ENCODE measurements around the gene TIAM1.

TIAM1 gene

DNA sequence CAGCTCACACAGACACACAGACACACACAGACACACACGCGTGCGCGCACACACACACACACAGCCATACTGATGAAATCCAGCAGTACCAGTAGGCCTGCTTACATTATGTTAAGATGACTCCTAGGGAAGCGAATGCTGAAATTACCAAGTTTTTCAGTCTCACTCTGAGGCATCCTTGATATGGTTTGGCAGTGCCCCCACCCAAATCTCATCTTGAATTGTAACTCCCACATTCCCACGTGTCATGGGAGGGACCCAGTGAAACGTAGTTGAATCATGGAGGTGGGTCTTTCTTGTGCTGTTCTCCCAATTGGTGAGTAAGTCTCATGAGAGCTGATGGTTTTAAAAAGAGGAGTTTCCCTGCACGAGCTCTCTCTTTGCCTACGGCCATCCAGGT is 64.1 kb downstream of the TIAM1 start:
- no peak for DNase-seq

DNA sequence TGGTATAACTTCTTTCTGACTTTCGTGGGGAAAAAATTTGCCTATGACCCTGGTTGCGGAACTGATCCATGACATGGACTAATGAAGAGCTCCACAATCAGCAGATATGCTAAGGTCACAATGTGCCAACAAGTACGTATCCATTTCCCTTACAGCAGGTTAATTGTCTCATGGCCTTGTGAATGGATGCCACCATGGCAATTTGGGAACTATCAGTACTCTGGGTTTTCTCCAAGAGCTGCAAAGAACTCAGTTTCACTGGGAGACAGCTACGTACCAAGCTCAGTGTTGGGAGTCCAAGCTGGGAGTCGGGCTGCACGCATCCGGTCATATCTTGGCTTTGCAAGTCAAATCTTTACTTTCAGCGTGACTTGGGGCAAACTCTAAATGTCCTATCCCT is 64.8 kb downstream of the TIAM1 start:
- DNase-seq = no peak

DNA sequence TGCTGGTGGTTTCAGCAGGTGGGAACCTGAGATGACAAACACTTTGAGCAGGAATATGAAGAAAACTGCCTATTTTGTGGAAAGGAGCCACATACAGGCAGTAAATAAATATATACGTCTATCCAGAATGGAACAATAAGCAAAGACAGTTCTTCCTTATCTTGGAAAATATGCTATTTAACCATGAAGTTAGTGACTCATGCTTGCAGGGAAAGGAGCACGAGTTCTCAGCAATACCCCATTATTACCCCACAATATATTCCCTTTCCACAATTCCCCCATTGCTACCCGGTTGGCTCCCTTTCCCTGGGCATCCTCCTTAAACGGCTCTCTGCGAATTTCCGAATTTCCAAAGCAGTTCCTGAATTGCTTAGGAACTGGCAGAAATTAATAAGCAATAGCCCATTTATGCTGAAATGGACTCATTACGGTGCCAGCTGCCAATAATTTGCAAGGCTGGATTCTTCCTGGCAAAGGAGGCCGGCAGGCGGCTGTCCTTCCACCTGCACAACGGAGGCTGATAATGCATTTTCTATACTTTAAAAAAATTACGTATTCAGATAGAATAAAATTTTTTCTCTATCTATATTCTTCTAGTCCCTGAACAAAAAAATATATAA is 65.4 kb downstream of the TIAM1 start:
- no peak for DNase-seq

DNA sequence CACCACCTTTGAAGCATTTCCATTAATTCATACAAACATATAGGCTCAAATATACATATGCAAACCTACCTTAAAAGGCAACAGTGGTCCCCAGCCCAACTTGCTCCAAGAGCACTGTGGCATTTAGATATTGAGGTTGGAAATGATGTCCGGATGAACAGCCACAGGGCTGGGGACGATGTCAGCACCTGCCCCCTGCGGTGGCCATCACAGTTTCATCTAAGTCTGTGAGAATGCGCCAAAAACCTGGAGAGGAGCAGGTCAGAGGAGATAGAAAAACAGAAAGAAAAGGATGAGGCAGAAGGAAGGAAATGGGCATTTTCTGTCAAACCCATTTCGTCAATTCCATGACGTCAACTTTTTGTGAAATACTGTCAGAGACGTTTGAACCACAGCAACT is 67.4 kb downstream of the TIAM1 start:
- DNase-seq = no peak

DNA sequence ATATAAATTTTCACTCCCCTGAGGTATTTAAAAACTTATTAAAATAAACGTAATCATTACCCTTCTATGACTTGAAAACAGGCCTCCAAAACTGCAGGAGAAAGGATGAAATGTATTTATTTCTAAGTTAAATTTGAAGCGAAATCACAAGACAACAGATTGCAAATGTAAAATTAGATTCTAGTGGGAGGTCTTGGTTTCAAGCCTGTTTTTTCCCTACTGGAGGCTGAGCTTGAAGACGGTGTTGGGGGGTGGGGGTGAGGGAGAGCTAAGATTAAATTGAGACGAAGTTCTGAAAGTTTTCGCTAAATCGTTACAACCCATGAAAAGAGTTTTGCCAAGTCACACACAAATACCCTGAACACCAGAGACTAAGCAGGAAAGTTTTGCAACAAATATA is 68.2 kb downstream of the TIAM1 start:
- DNase-seq = no peak

DNA sequence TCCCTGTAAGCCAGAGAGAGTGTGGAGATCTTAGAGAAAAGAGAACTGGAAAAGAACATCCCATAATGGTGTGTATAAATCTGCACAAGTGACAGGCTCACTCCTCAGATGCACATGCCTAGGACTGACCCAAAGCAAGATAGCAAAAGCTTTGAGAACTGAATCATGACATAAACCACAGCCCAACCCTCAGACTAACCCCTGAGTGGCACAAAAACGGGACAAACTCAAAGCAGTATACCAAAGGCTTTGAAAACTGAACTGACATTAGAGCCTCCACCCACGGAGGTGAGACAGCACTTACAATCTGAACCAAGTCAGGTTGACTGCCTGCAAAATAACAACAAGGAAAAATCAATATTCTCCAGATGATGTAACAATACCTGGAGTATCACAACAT is 70.8 kb downstream of the TIAM1 start:
- no peak for DNase-seq

DNA sequence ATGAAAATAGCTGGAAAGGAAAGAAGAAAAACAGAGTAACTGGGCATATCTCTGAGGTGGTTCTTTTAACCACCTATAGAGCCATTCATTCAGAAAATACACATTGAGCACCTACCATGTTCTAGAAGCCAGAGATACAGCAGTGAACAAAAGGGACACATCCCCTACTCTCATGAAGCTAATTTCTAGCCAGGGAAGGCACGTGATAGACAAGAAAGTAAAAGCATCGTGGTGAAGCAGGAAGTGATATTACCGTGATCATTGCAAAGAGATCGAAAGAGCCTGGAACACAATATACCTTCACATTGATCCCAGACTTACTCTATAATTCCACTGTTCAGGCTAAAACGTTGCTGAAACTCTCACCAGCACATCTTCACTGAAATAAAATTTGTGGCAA is 76.0 kb downstream of the TIAM1 start:
- no peak for DNase-seq

DNA sequence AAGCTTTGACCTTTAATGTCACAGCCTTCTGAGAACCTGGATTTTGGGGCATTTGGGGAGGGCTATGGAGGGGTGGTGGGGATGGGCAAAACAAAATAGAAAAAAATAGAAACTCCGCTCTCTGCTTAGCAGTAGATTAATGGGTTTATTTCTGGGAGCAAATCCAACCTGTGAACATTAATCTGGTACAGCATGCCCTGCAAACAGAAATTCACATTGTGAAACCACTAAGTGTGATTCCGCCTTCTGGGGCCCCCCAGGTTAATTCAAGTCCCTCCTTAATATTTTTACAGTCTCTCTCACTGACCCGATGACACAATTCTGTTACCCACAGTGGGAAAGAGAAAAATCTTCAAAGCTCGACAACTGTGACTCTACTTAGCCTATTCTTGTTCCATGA is 76.4 kb downstream of the TIAM1 start:
- no peak for DNase-seq

DNA sequence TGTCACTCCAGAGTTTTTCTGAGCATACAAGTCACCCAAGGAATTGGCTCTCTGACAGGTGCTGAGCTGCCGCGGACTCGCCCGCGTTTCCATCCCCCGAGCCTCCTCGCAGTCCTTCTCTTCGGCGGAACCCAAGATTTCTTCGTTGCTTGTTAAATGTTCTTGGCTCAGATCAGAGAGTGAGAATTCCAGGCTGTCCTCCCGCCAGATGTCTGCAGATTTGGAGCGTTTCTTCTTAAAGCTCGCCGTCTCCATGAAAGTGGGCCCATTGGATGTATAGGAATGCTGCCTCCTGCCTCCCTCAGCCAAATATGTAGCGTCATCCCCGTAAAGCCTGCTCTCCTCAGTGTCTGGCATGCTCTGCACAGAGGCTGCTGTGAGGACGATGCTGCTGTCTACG is 77.8 kb downstream of the TIAM1 start:
- DNase-seq = no peak

DNA sequence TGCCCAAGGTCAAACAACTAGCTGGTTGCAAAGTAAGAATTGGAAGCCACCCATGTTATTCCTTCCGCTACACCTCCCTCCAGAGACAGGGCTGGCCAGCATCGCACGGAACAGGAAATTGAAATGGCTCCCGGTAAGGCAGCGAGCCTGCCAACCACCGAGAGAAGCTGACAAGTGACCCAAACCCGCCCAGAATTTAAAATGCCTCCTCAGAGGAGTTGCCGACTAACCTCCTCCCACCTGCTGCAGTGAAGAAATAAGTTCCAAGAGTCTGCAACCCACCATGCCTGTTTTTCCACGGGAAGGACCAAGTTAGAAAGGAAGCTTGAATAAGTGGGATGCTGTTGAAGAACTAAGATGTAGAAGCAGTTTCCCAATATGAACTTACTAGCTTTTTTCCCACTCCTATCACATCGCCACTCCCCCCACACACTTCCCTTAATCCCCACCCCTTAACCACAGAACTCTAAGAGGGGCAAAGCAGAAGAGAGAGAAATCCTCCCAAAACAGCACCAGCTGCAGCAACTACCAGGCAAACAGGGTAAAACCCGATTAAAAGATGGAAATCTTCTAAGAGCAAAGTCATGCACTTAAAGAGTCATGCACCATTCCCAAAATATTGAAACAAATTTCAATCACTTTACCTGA is 78.6 kb downstream of the TIAM1 start:
- DNase-seq = no peak

DNA sequence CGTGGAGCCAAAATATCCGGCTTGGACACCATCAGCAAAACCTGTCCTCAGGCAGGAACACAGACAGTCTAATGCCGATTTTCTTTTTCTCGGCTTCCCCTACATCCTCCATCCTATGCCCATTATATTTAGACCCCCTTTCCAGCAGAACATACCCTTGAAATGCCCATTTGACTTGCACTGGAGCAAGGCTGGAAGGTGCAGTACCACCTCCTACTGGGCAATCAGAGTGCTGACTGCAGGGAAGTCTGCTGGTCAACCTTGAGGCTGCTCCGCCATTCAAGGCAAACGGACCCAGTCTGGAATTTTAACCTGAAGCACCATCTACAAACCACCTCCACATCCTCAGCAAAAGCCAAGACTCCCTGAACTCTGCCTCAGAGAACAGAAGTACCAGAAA is 79.5 kb downstream of the TIAM1 start:
- no peak for DNase-seq

DNA sequence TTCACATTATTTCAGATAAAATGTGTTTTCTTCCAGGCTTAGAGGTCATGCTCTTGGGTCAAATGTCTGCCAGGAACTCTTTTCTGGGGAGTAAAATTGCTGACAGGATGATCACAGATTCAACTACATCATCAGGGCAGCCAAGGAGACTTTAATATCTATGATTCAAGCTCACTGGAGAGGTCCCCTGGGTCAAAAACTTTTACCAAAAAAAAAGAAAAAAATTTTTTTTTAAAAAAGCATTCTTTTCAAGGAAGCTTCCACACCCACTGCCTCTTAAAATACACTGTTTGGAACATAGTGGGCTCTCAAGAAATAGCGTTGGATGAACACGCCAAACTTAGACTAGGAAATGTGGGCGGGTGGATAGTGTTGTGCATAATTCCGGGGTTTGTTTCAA is 81.3 kb downstream of the TIAM1 start:
- no peak for DNase-seq

DNA sequence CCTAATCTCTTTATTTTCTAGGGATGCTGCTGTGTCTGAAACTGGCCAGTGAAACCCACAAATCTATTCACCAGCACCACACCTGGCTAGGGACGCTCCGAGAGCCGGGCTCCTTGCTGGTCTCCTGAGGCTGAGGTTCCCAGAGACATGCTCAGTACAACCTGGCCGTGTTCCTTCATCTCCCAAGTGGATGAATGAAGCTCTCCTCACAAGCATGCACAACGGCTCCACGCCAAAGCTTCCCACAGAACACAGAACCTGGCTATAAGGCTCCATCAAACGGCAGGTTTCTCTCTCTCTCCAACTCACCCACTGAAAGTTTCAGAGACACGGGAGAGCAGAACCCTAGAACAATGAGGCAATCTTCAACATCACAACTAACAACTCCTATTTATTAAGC is 82.3 kb downstream of the TIAM1 start:
- DNase-seq = no peak

DNA sequence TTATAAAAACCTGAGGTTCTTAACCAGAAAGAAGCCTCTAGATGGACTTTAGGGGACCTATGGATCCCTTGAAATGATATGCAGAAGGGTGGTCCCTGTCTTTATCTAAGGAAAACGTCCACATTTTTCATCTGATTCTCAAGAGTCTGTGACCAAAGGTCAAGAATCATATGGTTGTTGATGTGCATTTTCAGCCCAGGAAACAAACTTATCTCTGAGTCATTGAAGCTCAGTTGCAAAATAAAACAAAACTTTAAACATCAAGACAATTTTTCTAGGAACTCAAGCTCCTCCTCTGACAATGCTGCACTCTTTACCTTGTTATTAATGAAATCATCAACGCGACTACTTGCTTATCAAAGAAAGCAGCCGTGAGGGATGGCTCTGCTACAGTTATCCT is 83.3 kb downstream of the TIAM1 start:
- no peak for DNase-seq

DNA sequence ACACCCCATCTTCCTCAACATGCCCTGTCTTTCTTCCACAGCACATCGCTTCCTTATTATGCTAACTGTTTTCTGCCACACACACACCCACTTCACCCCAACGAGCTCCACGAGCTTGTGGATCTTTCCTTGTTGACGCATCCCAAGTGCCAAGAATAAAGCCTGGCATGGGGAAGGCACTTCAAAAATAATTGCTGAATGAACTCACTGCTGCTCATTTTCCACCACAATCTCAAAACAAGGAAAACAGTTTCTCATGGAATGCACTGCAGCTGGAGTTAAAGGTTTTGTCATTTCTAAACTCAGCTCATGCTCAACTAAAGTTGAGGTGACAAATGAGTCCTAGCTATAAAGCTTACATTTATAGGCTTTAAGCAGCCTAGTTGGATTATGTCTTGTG is 86.0 kb downstream of the TIAM1 start:
- no peak for DNase-seq

DNA sequence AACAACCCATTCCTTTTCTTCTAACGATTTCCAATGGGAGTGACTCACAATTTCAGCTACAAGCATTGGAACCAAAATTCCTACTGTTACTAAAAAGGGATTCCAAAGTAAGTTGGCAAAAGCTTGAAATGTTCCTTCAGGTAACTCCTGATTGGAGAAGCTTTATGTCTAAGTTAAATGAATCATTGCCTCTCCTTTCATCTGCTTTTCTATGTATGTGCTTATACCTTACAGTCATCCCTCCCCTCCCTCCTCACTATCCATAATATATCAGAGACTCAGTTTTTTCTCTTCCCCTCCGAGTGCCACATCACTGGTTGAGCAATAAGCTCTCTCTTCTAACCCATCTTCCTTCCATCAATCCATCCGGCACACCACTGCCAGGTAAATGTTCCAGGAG is 86.8 kb downstream of the TIAM1 start:
- DNase-seq = no peak

DNA sequence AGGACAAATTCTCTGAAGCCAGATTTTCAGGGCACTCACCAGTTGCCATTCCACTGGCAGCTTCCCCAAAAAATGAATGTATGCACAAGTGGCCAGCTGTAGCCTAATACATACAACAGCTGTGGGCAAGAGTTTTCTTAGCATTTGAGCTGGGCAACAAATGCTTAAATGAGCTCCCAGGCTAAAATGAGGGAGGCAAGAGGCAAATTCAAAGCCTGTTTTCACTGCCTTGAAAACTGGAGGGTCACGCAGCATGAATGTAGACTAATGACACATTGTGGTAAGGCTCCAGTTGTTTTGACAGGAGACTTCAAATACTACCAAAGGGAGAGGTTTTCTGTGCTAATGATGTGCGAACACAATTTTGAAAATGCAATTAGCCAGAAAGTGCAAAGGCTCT is 88.2 kb downstream of the TIAM1 start:
- no peak for DNase-seq

DNA sequence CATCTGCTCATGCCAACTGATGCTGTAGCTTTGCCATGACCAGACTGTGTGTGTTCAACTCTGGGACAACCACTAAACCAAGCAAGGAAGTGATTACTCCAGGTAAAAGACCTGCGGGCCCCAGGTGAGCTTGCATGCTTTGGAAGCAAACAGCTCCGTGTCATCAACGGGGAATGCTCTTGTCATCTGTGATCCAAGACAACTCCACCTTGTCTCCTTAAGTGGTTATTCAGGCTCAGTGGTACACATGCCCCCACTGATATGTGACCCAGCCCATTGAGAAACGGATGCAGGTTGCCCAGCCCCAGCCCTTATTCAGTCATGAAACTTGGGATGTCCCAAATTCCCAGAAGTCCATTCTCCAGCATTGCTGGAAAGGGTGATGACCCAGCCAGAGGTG is 89.0 kb downstream of the TIAM1 start:
- DNase-seq = no peak

DNA sequence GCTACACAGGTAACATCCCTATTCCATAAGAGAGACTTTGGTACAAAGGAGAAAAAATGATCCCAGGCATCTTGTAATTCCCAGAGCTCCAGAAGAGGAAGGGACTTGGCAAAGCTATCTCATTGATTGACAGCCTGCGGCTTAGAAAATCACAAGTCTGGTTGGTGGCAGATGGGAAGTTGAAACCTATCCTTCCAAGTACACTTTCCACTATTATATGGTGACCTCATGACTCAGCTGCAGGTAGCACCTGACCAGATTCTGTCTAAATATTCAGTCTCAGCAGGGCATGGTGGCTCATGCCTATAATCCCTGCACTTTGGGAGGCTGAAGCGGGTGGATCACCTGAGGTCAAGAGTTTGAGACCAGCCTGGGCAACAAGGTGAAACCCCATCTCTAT is 89.9 kb downstream of the TIAM1 start:
- DNase-seq = no peak

DNA sequence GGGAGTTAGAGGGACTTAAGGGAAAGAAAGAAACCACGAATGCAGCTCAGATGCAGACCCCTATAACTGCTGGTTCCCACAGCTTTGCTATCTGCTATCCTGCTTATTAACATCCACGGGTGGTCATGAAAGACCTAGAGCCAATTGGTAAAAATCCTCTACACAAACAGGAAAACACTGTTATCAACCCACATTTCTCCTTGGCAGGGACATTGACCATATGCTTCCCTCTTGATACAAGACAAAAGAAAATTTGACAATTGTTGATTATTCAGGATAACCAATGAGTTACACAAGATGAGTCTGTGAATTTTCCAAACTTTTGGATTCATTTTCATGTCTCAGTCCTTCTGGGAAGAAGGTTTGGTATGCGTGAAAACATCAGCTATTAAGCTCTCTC is 90.4 kb downstream of the TIAM1 start:
- DNase-seq = no peak

DNA sequence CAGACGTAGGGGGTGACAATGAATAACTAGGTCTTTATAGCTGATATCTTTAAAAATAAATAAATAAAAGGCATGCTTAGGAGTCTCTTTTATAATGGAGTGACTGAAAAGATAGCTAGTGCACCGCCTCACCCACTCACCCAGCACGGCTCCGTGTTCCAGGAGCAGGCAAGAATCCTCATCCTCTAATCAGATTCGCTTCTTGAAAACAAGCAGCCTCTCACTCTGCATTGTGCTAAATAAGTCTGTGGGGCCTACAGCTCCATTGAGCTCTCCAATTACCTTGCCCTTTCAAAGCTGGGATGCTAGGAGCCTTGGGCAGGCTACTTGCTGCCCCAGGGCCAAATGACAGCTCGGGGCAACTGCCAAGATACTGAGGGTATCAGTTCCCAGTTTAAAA is 91.5 kb downstream of the TIAM1 start:
- no peak for DNase-seq

DNA sequence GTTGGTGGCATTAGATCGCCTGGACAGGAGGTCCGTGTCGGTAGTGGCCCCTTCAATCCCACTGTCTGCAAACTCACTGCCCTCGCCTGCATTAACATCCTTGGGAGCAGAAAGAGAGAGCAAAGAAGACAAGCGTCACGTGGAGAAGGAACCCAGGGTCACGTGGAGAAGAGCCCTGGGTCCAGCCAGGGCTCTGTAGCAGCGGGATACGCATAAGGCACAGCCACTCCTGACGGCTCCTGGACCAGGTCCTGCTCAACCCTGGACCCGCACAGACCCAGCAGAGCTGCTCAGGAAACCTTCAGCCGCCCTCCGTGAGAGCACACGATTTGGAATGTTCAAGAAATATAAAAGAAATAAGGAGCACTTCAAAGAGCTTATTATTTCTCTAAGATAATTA is 92.0 kb downstream of the TIAM1 start:
- no peak for DNase-seq

DNA sequence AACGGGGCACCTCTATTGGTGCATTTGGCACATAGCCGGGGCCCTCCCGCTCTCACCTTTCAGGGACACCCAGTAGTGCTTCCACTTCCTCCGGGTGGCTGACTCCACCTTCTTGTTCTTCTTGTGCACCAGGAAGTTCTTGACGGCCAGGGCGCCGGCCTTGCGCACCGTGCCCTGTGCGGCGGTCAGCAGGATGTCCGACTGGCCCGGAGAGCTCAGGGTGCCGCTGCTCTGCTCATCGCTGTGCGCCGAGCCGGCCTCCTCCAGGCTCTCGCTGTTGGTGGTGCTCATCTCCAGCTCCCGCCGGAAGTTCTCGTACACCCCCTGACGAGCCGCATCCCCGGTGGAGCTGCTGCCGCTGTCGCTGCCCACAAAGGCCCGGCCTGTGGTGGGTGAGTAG is 92.4 kb downstream of the TIAM1 start:
- no peak for DNase-seq

DNA sequence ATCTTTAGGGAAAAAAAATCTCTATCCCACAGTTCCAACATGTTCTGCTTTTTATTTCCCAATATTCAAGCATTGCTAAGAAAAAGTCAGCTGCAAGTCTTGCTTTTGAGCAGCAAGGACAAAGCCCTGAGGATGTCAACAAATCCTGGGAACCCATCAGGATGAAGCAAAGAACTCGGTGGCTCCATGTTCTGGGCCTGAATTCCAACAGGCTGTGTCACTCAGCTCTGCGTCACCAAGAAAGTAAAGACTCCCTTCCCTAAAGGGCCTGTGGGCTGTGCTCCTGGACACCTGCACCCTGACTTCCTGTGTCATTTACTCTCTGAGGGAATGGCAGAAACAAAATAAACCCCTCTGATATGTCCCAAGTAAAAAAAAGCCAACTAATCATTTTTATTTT is 95.5 kb downstream of the TIAM1 start:
- no peak for DNase-seq

DNA sequence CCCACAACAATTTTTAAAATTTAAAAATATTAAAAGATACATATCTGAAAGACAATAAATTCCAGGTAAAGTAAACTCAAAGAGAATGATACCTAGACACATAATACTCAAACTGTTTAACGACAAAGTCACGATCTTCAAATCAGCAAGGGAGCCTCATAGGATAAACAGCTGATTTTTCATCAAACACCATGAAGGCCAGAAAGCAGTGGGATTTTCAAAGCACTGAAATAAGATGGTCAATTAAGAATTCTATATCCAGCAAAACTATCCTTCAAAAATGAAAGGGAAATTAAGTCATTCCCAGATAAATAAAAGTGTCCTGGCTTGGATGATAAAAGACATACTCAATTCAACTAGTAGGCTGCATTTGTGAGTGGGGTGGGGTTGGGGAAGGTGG is 100.5 kb downstream of the TIAM1 start:
- DNase-seq = no peak

DNA sequence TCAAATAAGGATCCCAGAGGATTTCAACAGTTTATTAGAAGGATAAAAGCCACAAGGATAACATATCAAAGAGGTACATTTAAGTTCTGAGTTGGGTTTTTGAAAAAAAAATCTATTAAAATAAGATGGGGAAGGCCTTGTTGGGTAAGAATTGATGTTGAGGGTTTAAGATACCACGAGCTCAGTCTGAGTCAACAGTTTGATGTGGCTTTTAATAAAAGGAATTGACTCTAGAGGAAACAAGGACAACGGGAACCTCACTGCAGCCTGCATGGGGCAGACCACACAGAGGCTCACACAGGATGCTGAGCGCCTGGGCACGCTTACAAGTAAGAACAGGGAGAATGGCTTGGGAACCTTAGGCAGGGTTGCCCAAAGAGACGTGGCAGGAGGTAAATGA is 107.5 kb downstream of the TIAM1 start:
- no peak for DNase-seq
